ENCODE data around the gene LTBP1.
"Not testable (repeated sequence)": the region's sequence is repeated elsewhere in the genome, so short reads cannot be mapped to it uniquely, and the experiment has no call there.

GRCh38 chr2:32919901-32920300 lies 26.9 kb upstream of the LTBP1 start:
- TF ChIP-seq POLR2A, EP300, CTCF (IDR thresholded peaks at IDR 0.05): not testable (repeated sequence)
